SK-N-MC (cell line): ENCODE measurements around the gene ADAMTS17.

Source experiments
- DNase-seq: peaks from one replicate; pipeline ENCODE4 v3.0.0-alpha.2; 2011; ENCODE audit warnings: low read depth, low spot score
- H3K27ac ChIP-seq: fragments of 200-600 bp; sonication (generic); 2 replicates; pipeline ENCODE4 v1.5.1; 2016; ENCODE audit warnings: mixed run types
- H3K36me3 ChIP-seq: fragments of 200-600 bp; sonication (generic); 2 replicates; pipeline ENCODE4 v1.6.1; 2017; ENCODE audit warnings: antibody characterized with exemption, low read length, mixed read lengths; ENCODE audit not compliant: insufficient read depth
- H3K4me3 ChIP-seq: fragments of 200-600 bp; sonication (generic); 2 replicates; pipeline ENCODE4 v1.5.1; 2016
- H3K9ac ChIP-seq: fragments of 200-600 bp; sonication (generic); 2 replicates; pipeline ENCODE4 v1.8.0; 2017; ENCODE audit warnings: mixed run types, mixed read lengths; ENCODE audit not compliant: insufficient read length
- H3K9me3 ChIP-seq: fragments of 200-600 bp; sonication (generic); 2 replicates; pipeline ENCODE4 v1.6.1; 2017; ENCODE audit warnings: low read depth, mild to moderate bottlenecking, antibody characterized with exemption, low read length, moderate library complexity, mixed read lengths
- EZH2 ChIP-seq: fragments of 200-600 bp; sonication (generic); IDR thresholded peaks from one replicate; pipeline ENCODE4 v1.6.1; 2017; ENCODE audit warnings: antibody characterized with exemption
- FOXP2 ChIP-seq: optimal IDR thresholded peaks from 2 replicates; pipeline ENCODE3; 2011; ENCODE audit warnings: mild to moderate bottlenecking, moderate library complexity; ENCODE audit not compliant: insufficient read depth; ENCODE audit errors: extremely low read length, control extremely low read depth
- POLR2AphosphoS5 ChIP-seq: IDR thresholded peaks from 2 replicates; pipeline ENCODE4 v1.6.1; 2012; ENCODE audit warnings: mild to moderate bottlenecking, low read depth, low read length, borderline replicate concordance

Gene ADAMTS17

GRCh38 chr15:100248236-100248635 is 93.5 kb downstream of the ADAMTS17 start:
- Histone ChIP-seq H3K9ac (no peak overlapping the region), H3K27ac (no peak overlapping the region), H3K4me3 (no peak overlapping the region), H3K36me3 (no peaks in the 10 kb centered on the region), H3K9me3 (no peaks in the 10 kb centered on the region)
- no peak for DNase-seq
- TF ChIP-seq FOXP2 (no peak), EZH2 (no peak), POLR2AphosphoS5 (no peak)

GRCh38 chr15:100247228-100248225 is 94.2 kb downstream of the ADAMTS17 start:
- TF ChIP-seq POLR2AphosphoS5 (no peak), FOXP2 (no peak), EZH2 (no peak)
- Histone ChIP-seq H3K36me3 (no peaks in the 10 kb centered on the region), H3K27ac (no peak overlapping the region), H3K4me3 (no peak overlapping the region), H3K9ac (no peak overlapping the region), H3K9me3 (no peaks in the 10 kb centered on the region)
- no peak for DNase-seq

GRCh38 chr15:100245855-100246254 is 95.9 kb downstream of the ADAMTS17 start:
- Histone ChIP-seq H3K9ac (no peak overlapping the region), H3K4me3 (no peak overlapping the region), H3K36me3 (no peaks in the 10 kb centered on the region), H3K27ac (no peak overlapping the region), H3K9me3 (no peaks in the 10 kb centered on the region)
- no peak for TF ChIP-seq POLR2AphosphoS5
- no peak for TF ChIP-seq EZH2
- no peak for TF ChIP-seq FOXP2
- DNase-seq, result no peak

- Histone ChIP-seq H3K36me3 (no peaks in the 10 kb centered on the region), H3K27ac (no peak overlapping the region), H3K9me3 (no peaks in the 10 kb centered on the region), H3K9ac (no peak overlapping the region), H3K4me3 (no peak overlapping the region)
- no peak for DNase-seq
- no peak for TF ChIP-seq FOXP2
- TF ChIP-seq POLR2AphosphoS5, result no peak
- TF ChIP-seq EZH2, result no peak
Measured at GRCh38 chr15:100245487-100245820, 96.3 kb downstream of the ADAMTS17 start.

GRCh38 chr15:100244796-100245486 is 96.8 kb downstream of the ADAMTS17 start:
- H3K4me3 ChIP-seq, result no peak overlapping the region
- DNase-seq, result no peak
- H3K9me3 ChIP-seq, result no peaks in the 10 kb centered on the region
- no peak overlapping the region for H3K9ac ChIP-seq
- no peak overlapping the region for H3K27ac ChIP-seq
- TF ChIP-seq POLR2AphosphoS5 (no peak), FOXP2 (no peak), EZH2 (no peak)
- H3K36me3 ChIP-seq, result no peaks in the 10 kb centered on the region

GRCh38 chr15:100242989-100243388 is 98.8 kb downstream of the ADAMTS17 start:
- H3K9me3 ChIP-seq, result no peaks in the 10 kb centered on the region
- no peak for DNase-seq
- H3K36me3 ChIP-seq, result no peaks in the 10 kb centered on the region
- no peak overlapping the region for H3K9ac ChIP-seq
- no peak overlapping the region for H3K4me3 ChIP-seq
- TF ChIP-seq POLR2AphosphoS5, result no peak
- TF ChIP-seq FOXP2, result no peak
- no peak for TF ChIP-seq EZH2
- no peak overlapping the region for H3K27ac ChIP-seq

GRCh38 chr15:100241572-100242482 is 99.9 kb downstream of the ADAMTS17 start:
- DNase-seq, result no peak
- TF ChIP-seq FOXP2 (no peak), EZH2 (no peak), POLR2AphosphoS5 (no peak)
- Histone ChIP-seq H3K36me3 (no peaks in the 10 kb centered on the region), H3K9me3 (no peaks in the 10 kb centered on the region), H3K27ac (no peak overlapping the region), H3K9ac (no peak overlapping the region), H3K4me3 (no peak overlapping the region)

GRCh38 chr15:100236981-100237720 is 104.6 kb downstream of the ADAMTS17 start:
- no peaks in the 10 kb centered on the region for H3K9me3 ChIP-seq
- H3K36me3 ChIP-seq, result no peaks in the 10 kb centered on the region
- no peak for DNase-seq
- no peak overlapping the region for H3K27ac ChIP-seq
- TF ChIP-seq EZH2 (no peak), POLR2AphosphoS5 (no peak), FOXP2 (no peak)
- no peak overlapping the region for H3K4me3 ChIP-seq
- no peak overlapping the region for H3K9ac ChIP-seq
